HepG2 (cell line): Measurements from ENCODE around the gene PBX1. TPM values are rescaled to one million over a fixed set of nuclear protein-coding genes. Genes with fewer than 3 reads are reported as not detected.

Source experiments
- ATAC-seq: fragments of 200-7000 bp; cut with Tn5 transposase; 3 replicates; pipeline ENCODE4 v1.9.1; 2020; ENCODE audit warnings: mild to moderate bottlenecking, moderate library complexity
- BruUV-seq: library from RNA; stranded (reverse); fragments of 400-500 nt; replicated peaks from 2 replicates; lab custom pipeline; 2021; lab: Mats Ljungman, UMichigan
- CTCF ChIA-PET: fragments of 300-600 bp; formaldehyde crosslinking; extraction: SDS; loops from one replicate; lab custom pipeline; 2021; ENCODE audit warnings: low total read pairs, inconsistent platforms, low intra/inter-chr PET ratio; lab: Yijun Ruan, JAX
- POLR2A ChIA-PET: fragments of 350-600 bp; sonication (Branson Sonifier 250); formaldehyde crosslinking; loops from one replicate; lab custom pipeline; 2020; ENCODE audit warnings: antibody characterized with exemption, inconsistent platforms; lab: Yijun Ruan, JAX
- DNase-seq: peaks from one replicate; pipeline ENCODE4 v3.0.0-alpha.2; 2015; ENCODE audit warnings: low spot score
- FAIRE-seq: peaks from 3 replicates; lab custom pipeline; 2011; peaks lifted over from hg19 to GRCh38; lab: Jason Lieb, UNC
- H2AFZ ChIP-seq: one replicate; pipeline ENCODE4 v1.6.1; 2011; ENCODE audit warnings: low read length, inconsistent platforms
- H3K27ac ChIP-seq: fragments of 300-600 bp; 3 replicates; pipeline ENCODE4 v1.8.0; 2011; ENCODE audit warnings: mixed run types, mild to moderate bottlenecking, mixed read lengths, low read length, inconsistent platforms; ENCODE audit not compliant: insufficient read depth; ENCODE audit errors: extremely low read length
- H3K27me3 ChIP-seq, 2 experiments: fragments of 200-600 bp in 1 of 2; 2 replicates in 1 of 2; 3 replicates in 1 of 2; pipeline versions ENCODE4 v1.6.0 to v1.8.0; 2011; ENCODE audit warnings: low read length in 2 of 2, mild to moderate bottlenecking in 2 of 2, moderate library complexity in 2 of 2, inconsistent platforms in 1 of 2; ENCODE audit not compliant: insufficient read depth in 2 of 2, control insufficient read depth in 1 of 2
- H3K36me3 ChIP-seq, 2 experiments: fragments of 200-600 bp in 1 of 2; replicated peaks in 1 of 2; 2 replicates in 1 of 2; 3 replicates in 1 of 2; pipeline versions ENCODE4 v1.5.1 to v1.8.0; 2011; ENCODE audit warnings: low read length in 2 of 2, inconsistent platforms in 1 of 2; ENCODE audit not compliant: insufficient read depth in 2 of 2, control insufficient read depth in 1 of 2
- H3K4me1 ChIP-seq: 2 replicates; pipeline ENCODE4 v1.5.1; 2012; ENCODE audit warnings: low read length, inconsistent platforms; ENCODE audit not compliant: insufficient read depth
- H3K4me2 ChIP-seq: 2 replicates; pipeline ENCODE4 v1.6.0; 2011; ENCODE audit warnings: low read depth, low read length, inconsistent platforms
- H3K4me3 ChIP-seq, 3 experiments: fragments of 200-600 bp in 1 of 3; sonication (generic), shearing (Covaris generic) in 1 of 3; replicated peaks in 1 of 3; 2 replicates each; pipeline ENCODE4 v1.5.1; 2011 to 2016; ENCODE audit warnings: low read length in 3 of 3, inconsistent platforms in 2 of 3, low read depth in 2 of 3, mild to moderate bottlenecking in 2 of 3, control low read depth in 1 of 3, mixed read lengths in 1 of 3; ENCODE audit not compliant: insufficient read depth in 1 of 3
- H3K79me2 ChIP-seq: one replicate; pipeline ENCODE4 v1.6.1; 2011; ENCODE audit warnings: low read length, inconsistent platforms; ENCODE audit not compliant: insufficient read depth
- H3K9ac ChIP-seq: 2 replicates; pipeline ENCODE4 v1.6.0; 2011; ENCODE audit warnings: mild to moderate bottlenecking, low read depth, low read length, inconsistent platforms; ENCODE audit not compliant: insufficient read depth
- H3K9me3 ChIP-seq: 2 replicates; pipeline ENCODE4 v1.5.1; 2012; ENCODE audit warnings: mild to moderate bottlenecking, low read length
- H4K20me1 ChIP-seq: 2 replicates; pipeline ENCODE4 v1.6.0; 2011; ENCODE audit warnings: inconsistent platforms, mild to moderate bottlenecking, low read length, moderate library complexity; ENCODE audit not compliant: insufficient read depth
- ETV5 ChIP-seq: IDR thresholded peaks from 2 replicates; pipeline ENCODE4 v1.6.1; 2018; ENCODE audit warnings: missing biosample characterization, missing genetic modification reagents, inconsistent platforms, borderline replicate concordance
- SMC3 ChIP-seq: IDR thresholded peaks from 2 replicates; pipeline ENCODE4 v1.6.1; 2011; ENCODE audit warnings: low read length, improper control_type of control experiment
- STAG1 ChIP-seq: sonication (generic); formaldehyde crosslinking; IDR thresholded peaks from 2 replicates; pipeline ENCODE4 v1.4.0; 2020; ENCODE audit warnings: missing genetic modification reagents
- WGBS: methylation state at CpG from one replicate; pipeline ENCODE4 v1.1.6; 2017; ENCODE audit warnings: low lambda C conversion rate; 5-methylcytosine and 5-hydroxymethylcytosine counted together
- in situ Hi-C: cut with HindIII; loops from 2 replicates; pipeline ENCODE4 v1.10.0; 2017; ENCODE audit warnings: low pct_unique_long_range_greater_than_20kb; ENCODE audit not compliant: extremely low pct_ligation_motif_present
- intact Hi-C: fragments of 100-400 bp; cut with micrococcal nuclease; formaldehyde crosslinking; loops from one replicate; pipeline ENCODE4 v1.10.0; 2022; ENCODE audit not compliant: unreplicated experiment
- polyA plus RNA-seq, 8 experiments: library from polyadenylated mRNA; depleted of rRNA in 3 of 8; stranded (reverse) in 7 of 8; unstranded in 1 of 8; fragments of >200 nt; fragmentation: Illumina TruSeq in 4 of 8; extraction: Trizol in 4 of 8; gene quantifications; 2 replicates each; pipeline versions ENCODE4 v1.2.1 to v1.2.3, GENCODE V29; 2011 to 2016; ENCODE audit warnings: low read depth in 4 of 8, missing spikeins in 1 of 8, mixed read lengths in 1 of 8; ENCODE audit not compliant: insufficient read depth in 1 of 8
- total RNA-seq, 5 experiments: library from RNA; depleted of rRNA; stranded (reverse); fragments of >200 nt; fragmentation: Illumina TruSeq; extraction: Trizol; gene quantifications; 2 replicates each; pipeline ENCODE4 v1.2.3, GENCODE V29; 2016; ENCODE audit warnings: low read depth in 1 of 5
- TF ChIP-seq, protein P1 (sequence below): sonication (generic); formaldehyde crosslinking; IDR thresholded peaks from 2 replicates; pipeline ENCODE4 v1.5.0; 2020; ENCODE audit warnings: mild to moderate bottlenecking, missing genetic modification reagents, moderate library complexity
- TF ChIP-seq, protein P2 (sequence below), 2 experiments: fragments of 450-650 bp in 1 of 2; sonication (generic) in 1 of 2; formaldehyde crosslinking in 1 of 2; IDR thresholded peaks; 2 replicates each; pipeline versions ENCODE4 v1.6.1 to v1.8.0; 2016 to 2022; ENCODE audit warnings: antibody characterized with exemption in 1 of 2, mild to moderate bottlenecking in 1 of 2, missing genetic modification reagents in 1 of 2

The PBX1 gene
- total and polyA plus RNA-seq, 2 of the 13 experiments (the other 11 are each of a cell fraction or from before 2014, with no cell fraction given): 0.24 TPM; not detected in 1

DNA sequence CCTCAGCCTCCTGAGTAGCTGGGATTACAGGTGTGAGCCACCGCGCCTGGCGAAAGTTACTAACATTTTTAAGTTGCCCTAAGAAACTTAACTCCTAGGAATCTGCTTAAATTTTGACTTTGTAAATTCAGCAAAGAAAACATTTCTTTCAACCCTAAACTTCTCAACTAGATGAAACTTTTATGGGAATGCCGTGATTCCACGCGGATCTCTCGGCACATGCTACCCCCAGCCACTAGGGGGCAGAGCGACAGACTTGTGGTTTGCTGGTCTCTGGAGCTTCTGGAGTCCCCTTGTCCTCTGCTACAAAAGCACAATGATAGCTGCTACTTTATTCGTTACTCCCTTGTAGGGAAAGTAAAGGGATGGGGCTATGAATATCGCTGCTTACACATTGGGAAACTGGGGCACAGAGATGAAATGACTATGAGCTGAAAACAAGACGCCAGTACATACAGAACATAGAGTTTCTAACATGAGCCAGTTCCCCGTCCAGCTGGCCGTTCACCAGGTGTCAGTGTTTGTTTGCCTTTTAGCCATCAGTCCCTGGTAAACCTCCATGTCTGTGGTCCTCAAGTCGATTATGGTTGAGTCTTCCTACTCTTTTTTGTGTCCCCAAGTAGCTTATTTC, 114.7 kb downstream of the PBX1 start:
- Histone ChIP-seq H3K4me2 (no peak overlapping the region), H3K27me3 (no peaks in the 10 kb centered on the region), H3K4me3 (no peak overlapping the region), H3K9ac (no peak overlapping the region), H2AFZ (no peak overlapping the region), H3K4me1 (no peaks in the 10 kb centered on the region), H3K79me2 (no peaks in the 10 kb centered on the region), H3K9me3 (no peaks in the 10 kb centered on the region), H4K20me1 (no peaks in the 10 kb centered on the region), H3K27ac (no peak overlapping the region), H3K36me3 (no peaks in the 10 kb centered on the region)
- FAIRE-seq (no peak), DNase-seq (peak; percentile 29), ATAC-seq (peak; percentile 71)
- ChIA-PET POLR2A (no interaction called here), CTCF (interaction anchor here (1.9 kb wide), 1 partner anchor 113 kb away, joined by 7 read pairs; no protein-coding TSS in a partner anchor)
- intact Hi-C loops (loop anchor here (1.0 kb wide), 1 partner anchor 114 kb away; no protein-coding TSS in a partner anchor), in situ Hi-C loops (loop anchor here (10.0 kb wide), 1 partner anchor 111 kb away; no protein-coding TSS in a partner anchor)
- TF ChIP-seq, protein P1, sequence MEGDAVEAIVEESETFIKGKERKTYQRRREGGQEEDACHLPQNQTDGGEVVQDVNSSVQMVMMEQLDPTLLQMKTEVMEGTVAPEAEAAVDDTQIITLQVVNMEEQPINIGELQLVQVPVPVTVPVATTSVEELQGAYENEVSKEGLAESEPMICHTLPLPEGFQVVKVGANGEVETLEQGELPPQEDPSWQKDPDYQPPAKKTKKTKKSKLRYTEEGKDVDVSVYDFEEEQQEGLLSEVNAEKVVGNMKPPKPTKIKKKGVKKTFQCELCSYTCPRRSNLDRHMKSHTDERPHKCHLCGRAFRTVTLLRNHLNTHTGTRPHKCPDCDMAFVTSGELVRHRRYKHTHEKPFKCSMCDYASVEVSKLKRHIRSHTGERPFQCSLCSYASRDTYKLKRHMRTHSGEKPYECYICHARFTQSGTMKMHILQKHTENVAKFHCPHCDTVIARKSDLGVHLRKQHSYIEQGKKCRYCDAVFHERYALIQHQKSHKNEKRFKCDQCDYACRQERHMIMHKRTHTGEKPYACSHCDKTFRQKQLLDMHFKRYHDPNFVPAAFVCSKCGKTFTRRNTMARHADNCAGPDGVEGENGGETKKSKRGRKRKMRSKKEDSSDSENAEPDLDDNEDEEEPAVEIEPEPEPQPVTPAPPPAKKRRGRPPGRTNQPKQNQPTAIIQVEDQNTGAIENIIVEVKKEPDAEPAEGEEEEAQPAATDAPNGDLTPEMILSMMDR: peak; percentile 68
- TF ChIP-seq SMC3 (peak; percentile 58; the same call in 1 of the 2 replicates), ETV5 (no peak), STAG1 (peak; percentile 37; the same call in 1 of the 2 replicates)
- BruUV-seq: no TSS peak
- 34% methylated on average over 14 of the region's 14 CpGs for WGBS

DNA sequence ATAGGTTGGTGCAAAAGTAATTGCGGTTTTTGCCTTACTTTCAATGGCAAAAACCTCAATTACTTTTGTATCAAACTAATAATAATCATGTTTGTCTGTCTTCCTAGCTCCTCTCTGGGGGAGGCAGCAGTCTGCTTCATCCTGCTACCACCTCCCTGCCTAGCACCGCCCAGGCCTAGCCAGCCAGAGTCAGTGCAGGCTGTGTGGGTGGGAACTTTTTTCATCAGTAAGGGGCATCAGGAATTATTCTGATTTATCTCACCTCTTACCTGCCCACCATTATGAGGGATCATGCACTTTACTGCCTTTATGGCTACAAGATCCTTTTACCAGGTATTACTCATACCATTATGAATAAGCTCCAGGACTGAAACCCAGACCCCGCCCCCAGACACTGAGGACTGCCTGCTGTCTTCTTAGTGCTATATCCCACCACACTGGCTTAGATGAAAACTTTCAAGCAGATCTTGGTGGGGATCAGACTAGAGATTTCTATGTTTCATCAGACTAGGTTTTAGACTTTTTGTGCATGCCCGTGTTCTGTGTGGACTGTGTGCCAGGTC, 116.4 kb downstream of the PBX1 start:
- no peaks in the 10 kb centered on the region for H3K4me1 ChIP-seq
- no peaks in the 10 kb centered on the region for H3K9me3 ChIP-seq
- no peaks in the 10 kb centered on the region for H3K27me3 ChIP-seq
- FAIRE-seq: no peak
- H3K79me2 ChIP-seq: no peaks in the 10 kb centered on the region
- no peak overlapping the region for H3K4me3 ChIP-seq
- no peak overlapping the region for H2AFZ ChIP-seq
- no peak overlapping the region for H3K9ac ChIP-seq
- ATAC-seq: no peak
- 40% methylated on average over 4 of the region's 4 CpGs for WGBS
- no peaks in the 10 kb centered on the region for H3K36me3 ChIP-seq
- no peak overlapping the region for H3K4me2 ChIP-seq
- no peak for DNase-seq
- ChIA-PET POLR2A (no interaction called here), CTCF (no interaction called here)
- H3K27ac ChIP-seq: no peak overlapping the region
- H4K20me1 ChIP-seq: no peaks in the 10 kb centered on the region
- in situ Hi-C loops (loop anchor here (10.0 kb wide), 1 partner anchor 109 kb away; no protein-coding TSS in a partner anchor), intact Hi-C loops (no loop called here)
- no TSS peak for BruUV-seq
- TF ChIP-seq, protein P2, sequence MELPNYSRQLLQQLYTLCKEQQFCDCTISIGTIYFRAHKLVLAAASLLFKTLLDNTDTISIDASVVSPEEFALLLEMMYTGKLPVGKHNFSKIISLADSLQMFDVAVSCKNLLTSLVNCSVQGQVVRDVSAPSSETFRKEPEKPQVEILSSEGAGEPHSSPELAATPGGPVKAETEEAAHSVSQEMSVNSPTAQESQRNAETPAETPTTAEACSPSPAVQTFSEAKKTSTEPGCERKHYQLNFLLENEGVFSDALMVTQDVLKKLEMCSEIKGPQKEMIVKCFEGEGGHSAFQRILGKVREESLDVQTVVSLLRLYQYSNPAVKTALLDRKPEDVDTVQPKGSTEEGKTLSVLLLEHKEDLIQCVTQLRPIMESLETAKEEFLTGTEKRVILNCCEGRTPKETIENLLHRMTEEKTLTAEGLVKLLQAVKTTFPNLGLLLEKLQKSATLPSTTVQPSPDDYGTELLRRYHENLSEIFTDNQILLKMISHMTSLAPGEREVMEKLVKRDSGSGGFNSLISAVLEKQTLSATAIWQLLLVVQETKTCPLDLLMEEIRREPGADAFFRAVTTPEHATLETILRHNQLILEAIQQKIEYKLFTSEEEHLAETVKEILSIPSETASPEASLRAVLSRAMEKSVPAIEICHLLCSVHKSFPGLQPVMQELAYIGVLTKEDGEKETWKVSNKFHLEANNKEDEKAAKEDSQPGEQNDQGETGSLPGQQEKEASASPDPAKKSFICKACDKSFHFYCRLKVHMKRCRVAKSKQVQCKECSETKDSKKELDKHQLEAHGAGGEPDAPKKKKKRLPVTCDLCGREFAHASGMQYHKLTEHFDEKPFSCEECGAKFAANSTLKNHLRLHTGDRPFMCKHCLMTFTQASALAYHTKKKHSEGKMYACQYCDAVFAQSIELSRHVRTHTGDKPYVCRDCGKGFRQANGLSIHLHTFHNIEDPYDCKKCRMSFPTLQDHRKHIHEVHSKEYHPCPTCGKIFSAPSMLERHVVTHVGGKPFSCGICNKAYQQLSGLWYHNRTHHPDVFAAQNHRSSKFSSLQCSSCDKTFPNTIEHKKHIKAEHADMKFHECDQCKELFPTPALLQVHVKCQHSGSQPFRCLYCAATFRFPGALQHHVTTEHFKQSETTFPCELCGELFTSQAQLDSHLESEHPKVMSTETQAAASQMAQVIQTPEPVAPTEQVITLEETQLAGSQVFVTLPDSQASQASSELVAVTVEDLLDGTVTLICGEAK (IDR thresholded peaks at IDR 0.05): peak; percentile 74; the same call in 1 of the 2 replicates
- TF ChIP-seq, protein P2 (CRISPR knock-in tag; IDR thresholded peaks at IDR 0.05): no peak
